Liver (tissue), 9 donors: ENCODE data around the gene STRIP2. TPM values are rescaled to one million over a fixed set of nuclear protein-coding genes. Genes with fewer than 3 reads are reported as not detected.

Source experiments
- DNase-seq: peaks from one replicate; pipeline ENCODE4 v3.0.0-alpha.2; 2017; ENCODE audit warnings: low spot score
- H3K27ac ChIP-seq, 2 donors: one replicate each; pipeline ENCODE4 v1.7.0; 2013; ENCODE audit warnings: inconsistent platforms in 2 of 2, low read length in 2 of 2, control low read depth in 1 of 2, low read depth in 1 of 2, mild to moderate bottlenecking in 1 of 2
- H3K27me3 ChIP-seq, 4 donors: one replicate each; pipeline versions ENCODE4 v1.6.1 to v1.7.0; 2013; ENCODE audit warnings: low read length in 3 of 4, inconsistent platforms in 1 of 4, mild to moderate bottlenecking in 1 of 4, moderate library complexity in 1 of 4; ENCODE audit not compliant: control insufficient read depth in 4 of 4, insufficient read depth in 4 of 4
- H3K36me3 ChIP-seq, 4 donors: one replicate each; pipeline versions ENCODE4 v1.6.1 to v1.7.0; 2013; ENCODE audit warnings: low read length in 3 of 4, mild to moderate bottlenecking in 3 of 4, low read depth in 1 of 4, moderate library complexity in 1 of 4; ENCODE audit not compliant: control insufficient read depth in 4 of 4, insufficient read depth in 3 of 4
- H3K4me1 ChIP-seq, 4 donors: one replicate each; pipeline versions ENCODE4 v1.6.1 to v1.7.0; 2013; ENCODE audit warnings: low read length in 3 of 4, mild to moderate bottlenecking in 3 of 4, moderate library complexity in 1 of 4; ENCODE audit not compliant: control insufficient read depth in 4 of 4, insufficient read depth in 4 of 4
- H3K4me3 ChIP-seq, 3 donors: one replicate each; pipeline versions ENCODE4 v1.6.1 to v1.7.0; 2013; ENCODE audit warnings: low read length in 3 of 3, control low read depth in 1 of 3, low read depth in 1 of 3, mild to moderate bottlenecking in 1 of 3
- H3K9ac ChIP-seq, 2 donors: one replicate each; pipeline ENCODE4 v1.7.0; 2013; ENCODE audit warnings: low read length in 2 of 2, mild to moderate bottlenecking in 2 of 2, moderate library complexity in 2 of 2, control low read depth in 1 of 2, low read depth in 1 of 2
- H3K9me3 ChIP-seq, 4 donors: one replicate each; pipeline versions ENCODE4 v1.6.1 to v1.7.0; 2013; ENCODE audit warnings: low read length in 3 of 4; ENCODE audit not compliant: control insufficient read depth in 4 of 4
- ATF3 ChIP-seq: IDR thresholded peaks from 2 replicates; pipeline ENCODE4 v1.6.1; 2016; ENCODE audit warnings: antibody characterized with exemption
- CTCF ChIP-seq: fragments of 150-350 bp; IDR thresholded peaks from 2 replicates; pipeline ENCODE4 v1.5.1; 2017; ENCODE audit warnings: improper control_type of control experiment, low read depth, low read length; ENCODE audit not compliant: missing input control
- EGR1 ChIP-seq, 2 donors: IDR thresholded peaks; 2 replicates each; pipeline ENCODE4 v1.6.1; 2016 to 2018; ENCODE audit warnings: antibody characterized with exemption in 2 of 2, low read depth in 2 of 2
- FOXA2 ChIP-seq: IDR thresholded peaks from 2 replicates; pipeline ENCODE4 v1.6.1; 2016; ENCODE audit warnings: antibody characterized with exemption
- GABPA ChIP-seq, 2 donors: IDR thresholded peaks in 1 of 2; conservative IDR thresholded peaks in 1 of 2; 2 replicates each; pipeline ENCODE4 v1.6.1; 2016; ENCODE audit warnings: antibody characterized with exemption in 2 of 2, mild to moderate bottlenecking in 1 of 2, moderate library complexity in 1 of 2
- HNF4A ChIP-seq, 2 donors: conservative IDR thresholded peaks; 2 replicates each; pipeline ENCODE4 v1.6.1; 2016; ENCODE audit warnings: antibody characterized with exemption in 2 of 2, mild to moderate bottlenecking in 2 of 2
- JUND ChIP-seq, 2 donors: IDR thresholded peaks; 2 replicates each; pipeline ENCODE4 v1.6.1; 2016; ENCODE audit warnings: antibody characterized with exemption in 2 of 2
- MAX ChIP-seq: IDR thresholded peaks from 2 replicates; pipeline ENCODE4 v1.6.1; 2016; ENCODE audit warnings: antibody characterized with exemption
- NR2F2 ChIP-seq: IDR thresholded peaks from 2 replicates; pipeline ENCODE4 v1.6.1; 2016; ENCODE audit warnings: antibody characterized with exemption
- RXRA ChIP-seq, 2 donors: IDR thresholded peaks; 2 replicates each; pipeline ENCODE4 v1.6.1; 2017 to 2018; ENCODE audit warnings: antibody characterized with exemption in 2 of 2, mild to moderate bottlenecking in 1 of 2
- SP1 ChIP-seq: IDR thresholded peaks from 2 replicates; pipeline ENCODE4 v1.6.1; 2018; ENCODE audit warnings: antibody characterized with exemption, mild to moderate bottlenecking
- TAF1 ChIP-seq: conservative IDR thresholded peaks from 2 replicates; pipeline ENCODE4 v1.6.1; 2016; ENCODE audit warnings: antibody characterized with exemption, mild to moderate bottlenecking
- whole genome bisulfite sequencing: extraction: QIAGEN DNeasy Blood & Tissue Kit; methylation state at CpG from one replicate; pipeline ENCODE4 v1.1.7; 2013; 5-methylcytosine and 5-hydroxymethylcytosine counted together
- polyA plus RNA-seq, 2 donors: library from polyadenylated mRNA; stranded (reverse) in 1 of 2; unstranded in 1 of 2; fragments of 200-250 nt in 1 of 2; fragments of >200 nt in 1 of 2; fragmentation: Nextera tagmentation in 1 of 2; extraction: Ambion mirVana in 1 of 2; gene quantifications; one replicate each; pipeline versions ENCODE4 v1.2.1 to v1.2.3, GENCODE V29; 2013 to 2015
- total RNA-seq, 2 donors: library from RNA; depleted of rRNA; stranded (reverse); fragments of >200 nt; gene quantifications; one replicate each; pipeline ENCODE4 v1.2.3, GENCODE V29; 2014
- donor health status: healthy.
- donor health status: healthy.
- donor health status: healthy.
- donor health status: healthy.
- donor health status: healthy.

The STRIP2 gene
- total and polyA plus RNA-seq, 4 donors, result 0.18 to 4.8 (median 0.35) TPM

- peaks cover 4 to 15% (median 9%) of the 10 kb centered on the region in 4 donors for H3K4me1 ChIP-seq
- DNase-seq, result no peak
- no peaks in the 10 kb centered on the region for H3K9me3 ChIP-seq
- H3K27ac ChIP-seq, result no peak overlapping the region
- TF ChIP-seq TAF1 (no peak), MAX (no peak), JUND (IDR thresholded peaks at IDR 0.05) (no peak), HNF4A (conservative IDR thresholded peaks at IDR 0.05) (no peak), ATF3 (no peak), CTCF (no peak), EGR1 (IDR thresholded peaks at IDR 0.05; ENCODE audit: low read depth in 2 of 2) (no peak), GABPA (IDR thresholded peaks at IDR 0.05 in 1 of 2, conservative IDR thresholded peaks at IDR 0.05 in 1 of 2) (no peak)
- 95% methylated on average over 8 of the region's 8 CpGs for WGBS
- H3K27me3 ChIP-seq, result no peaks in the 10 kb centered on the region
- no peaks in the 10 kb centered on the region for H3K36me3 ChIP-seq
- H3K9ac ChIP-seq, result no peak overlapping the region
- H3K4me3 ChIP-seq, result no peak overlapping the region
These were observed 69.5 kb downstream of the STRIP2 start for GRCh38 chr7:129503725-129504124.

GRCh38 chr7:129512192-129512591, 78.0 kb downstream of the STRIP2 start:
- Histone ChIP-seq H3K36me3 (no peaks in the 10 kb centered on the region), H3K9ac (no peak overlapping the region), H3K27me3 (no peaks in the 10 kb centered on the region), H3K4me1 (no peaks in the 10 kb centered on the region), H3K9me3 (no peaks in the 10 kb centered on the region), H3K4me3 (no peak overlapping the region), H3K27ac (no peak overlapping the region)
- WGBS, result 72% methylated on average over 8 of the region's 8 CpGs
- no peak for TF ChIP-seq SP1
- DNase-seq, result no peak

- H3K27ac ChIP-seq, result no peak overlapping the region
- TF ChIP-seq RXRA (IDR thresholded peaks at IDR 0.05), result no peak
- TF ChIP-seq ATF3, result no peak
- TF ChIP-seq NR2F2, result no peak
- no peak for TF ChIP-seq FOXA2
- no peak for TF ChIP-seq JUND (IDR thresholded peaks at IDR 0.05)
- no peak for TF ChIP-seq HNF4A (conservative IDR thresholded peaks at IDR 0.05)
- TF ChIP-seq MAX, result no peak
- no peaks in the 10 kb centered on the region for H3K4me1 ChIP-seq
- H3K9ac ChIP-seq, result no peak overlapping the region
- H3K9me3 ChIP-seq, result no peaks in the 10 kb centered on the region
- H3K4me3 ChIP-seq, result no peak overlapping the region
- no peak for DNase-seq
- H3K27me3 ChIP-seq, result no peaks in the 10 kb centered on the region
- WGBS, result 83% methylated on average over 10 of the region's 10 CpGs
- no peaks in the 10 kb centered on the region for H3K36me3 ChIP-seq
These were observed 79.3 kb downstream of the STRIP2 start for GRCh38 chr7:129513546-129513945.
